ENCODE results near the gene EFTUD2. TPM values are rescaled to one million over a fixed set of nuclear protein-coding genes. Genes with fewer than 3 reads are reported as not detected.

The EFTUD2 gene
- total RNA-seq, 1 experiment from 2014 or later: 179 TPM

- Histone ChIP-seq H3K27ac (peak overlapping the region; percentile 14), H3K9me3 (replicated peaks) (no peaks in the 10 kb centered on the region), H3K27me3 (replicated peaks) (no peaks in the 10 kb centered on the region), H3K4me1 (replicated peaks) (peaks cover 63% of the 10 kb centered on the region), H3K36me3 (no peaks in the 10 kb centered on the region), H3K4me3 (no peak overlapping the region)
- DNase-seq (ENCODE audit: low read depth in 1 of 2, low spot score in 2 of 2): no peak
These were observed 3.0 kb upstream of the EFTUD2 start for GRCh38 chr17:44902135-44902760.

DNA sequence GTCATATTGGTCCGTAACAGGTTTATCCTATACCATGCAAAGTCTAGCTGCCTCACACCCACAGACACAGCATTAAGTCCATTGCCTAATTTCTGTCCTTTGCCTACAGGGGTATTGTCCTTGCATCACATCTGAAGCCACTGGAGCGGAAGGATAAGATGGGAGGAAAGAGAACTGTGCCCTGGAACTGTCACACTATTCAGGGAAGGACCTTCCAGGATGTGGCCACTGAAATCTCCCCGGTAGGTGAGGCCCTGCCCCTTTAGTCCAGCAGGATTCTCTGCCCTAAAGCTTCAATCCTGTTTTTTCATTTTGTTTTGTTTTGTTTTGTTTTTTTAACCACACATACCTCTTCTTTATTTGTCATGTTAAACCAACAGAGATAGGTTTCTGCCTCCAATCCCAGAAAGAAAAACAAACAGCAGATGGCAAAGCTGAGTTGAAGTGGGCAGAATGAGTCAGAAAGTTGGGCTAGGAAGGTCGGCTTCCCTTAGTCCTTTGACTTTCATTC lies 2.2 kb upstream of the EFTUD2 start:
- H3K4me1 ChIP-seq (replicated peaks): peaks cover 55% of the 10 kb centered on the region
- H3K36me3 ChIP-seq: peaks cover 4% of the 10 kb centered on the region; the same call in 1 of the 2 replicates
- no peaks in the 10 kb centered on the region for H3K27me3 ChIP-seq (replicated peaks)
- no peaks in the 10 kb centered on the region for H3K9me3 ChIP-seq (replicated peaks)
- peak overlapping the region; percentile 23 for H3K27ac ChIP-seq
- no peak overlapping the region for H3K4me3 ChIP-seq
- DNase-seq (ENCODE audit: low read depth in 1 of 2, low spot score in 2 of 2): peak; percentile 89 to 97

DNA sequence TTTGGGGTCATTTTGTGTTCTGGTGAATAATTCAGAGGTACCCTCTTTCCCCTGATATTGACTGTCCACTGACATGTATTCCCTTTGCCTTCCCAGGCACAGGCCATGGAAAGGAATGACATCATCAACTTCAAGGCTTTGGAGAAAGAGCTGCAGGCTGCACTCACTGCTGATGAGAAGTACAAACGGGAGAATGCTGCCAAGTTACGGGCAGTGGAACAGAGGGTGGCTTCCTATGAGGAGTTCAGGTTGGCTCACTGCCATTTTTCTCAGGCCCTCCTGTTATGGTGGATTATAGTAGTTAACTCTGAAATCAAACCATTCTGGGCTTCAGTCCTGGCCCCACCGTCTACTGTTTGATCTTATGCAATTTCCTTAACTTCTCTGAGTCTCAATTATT lies 1.6 kb upstream of the EFTUD2 start:
- peak overlapping the region; percentile 23 for H3K27ac ChIP-seq
- no peaks in the 10 kb centered on the region for H3K9me3 ChIP-seq (replicated peaks)
- no peak overlapping the region for H3K4me3 ChIP-seq
- H3K27me3 ChIP-seq (replicated peaks): no peaks in the 10 kb centered on the region
- H3K4me1 ChIP-seq (replicated peaks): peaks cover 49% of the 10 kb centered on the region
- peaks cover 9% of the 10 kb centered on the region for H3K36me3 ChIP-seq
- DNase-seq (ENCODE audit: low read depth in 1 of 2, low spot score in 2 of 2): peak; percentile 74 to 79

GRCh38 chr17:44898768-44899073 lies 524 bp downstream of the EFTUD2 start:
- H3K36me3 ChIP-seq: peaks cover 29% of the 10 kb centered on the region
- no peaks in the 10 kb centered on the region for H3K9me3 ChIP-seq (replicated peaks)
- peaks cover 36% of the 10 kb centered on the region for H3K4me1 ChIP-seq (replicated peaks)
- no peaks in the 10 kb centered on the region for H3K27me3 ChIP-seq (replicated peaks)
- H3K27ac ChIP-seq: peak overlapping the region; percentile 100
- H3K4me3 ChIP-seq: peak overlapping the region; percentile 58
- no peak for DNase-seq (ENCODE audit: low read depth in 1 of 2, low spot score in 2 of 2)

- H3K27ac ChIP-seq: no peak overlapping the region
- peaks cover 64% of the 10 kb centered on the region for H3K36me3 ChIP-seq
- no peak overlapping the region for H3K4me3 ChIP-seq
- H3K27me3 ChIP-seq (replicated peaks): no peaks in the 10 kb centered on the region
- H3K4me1 ChIP-seq (replicated peaks): peaks cover 7% of the 10 kb centered on the region
- H3K9me3 ChIP-seq (replicated peaks): no peaks in the 10 kb centered on the region
- no peak for DNase-seq (ENCODE audit: low read depth in 1 of 2, low spot score in 2 of 2)
These were observed 4.6 kb downstream of the EFTUD2 start for GRCh38 chr17:44894642-44895041.

DNA sequence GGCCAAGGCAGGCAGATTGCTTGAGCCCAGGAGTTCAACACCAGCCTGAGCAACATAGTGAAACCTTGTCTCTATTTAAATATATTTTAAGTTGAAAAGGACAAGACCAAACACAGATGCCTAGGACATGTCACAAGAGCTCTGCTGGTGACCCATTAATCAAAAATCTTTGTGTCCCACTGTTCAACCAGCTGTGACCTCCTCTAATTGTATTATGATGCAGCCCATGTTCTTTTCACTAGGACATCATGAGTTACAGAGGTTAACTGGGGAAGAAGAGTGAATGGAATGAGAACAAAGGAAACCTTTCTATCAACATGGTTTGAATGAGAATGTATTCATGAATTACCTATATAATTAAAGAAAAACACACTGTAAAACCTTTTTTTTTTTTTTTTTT lies 7.0 kb downstream of the EFTUD2 start:
- no peaks in the 10 kb centered on the region for H3K4me1 ChIP-seq (replicated peaks)
- H3K36me3 ChIP-seq: peaks cover 88% of the 10 kb centered on the region
- no peak overlapping the region for H3K4me3 ChIP-seq
- no peaks in the 10 kb centered on the region for H3K9me3 ChIP-seq (replicated peaks)
- H3K27ac ChIP-seq: no peak overlapping the region
- no peak for DNase-seq (ENCODE audit: low read depth in 1 of 2, low spot score in 2 of 2)
- no peaks in the 10 kb centered on the region for H3K27me3 ChIP-seq (replicated peaks)

DNA sequence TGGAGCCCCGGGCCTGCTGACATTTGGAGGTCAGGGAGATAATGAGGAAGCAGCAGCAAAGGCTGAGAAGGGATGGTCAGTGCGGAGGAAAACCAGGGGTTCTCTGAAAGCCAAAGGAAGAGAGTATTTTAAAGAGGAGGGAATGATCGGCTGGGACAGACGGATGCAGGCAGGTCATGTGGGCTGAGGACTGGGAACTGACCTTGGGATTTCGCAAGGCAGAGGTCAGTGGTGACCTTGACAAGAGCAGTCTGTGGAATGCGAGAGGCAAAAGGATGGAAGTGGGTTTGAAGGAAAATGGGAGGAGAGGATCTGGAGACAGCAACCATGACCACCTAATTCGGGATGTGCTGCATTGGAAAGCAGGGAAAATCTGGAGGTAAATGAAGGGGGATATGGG lies 10.2 kb downstream of the EFTUD2 start:
- peaks cover 94% of the 10 kb centered on the region for H3K36me3 ChIP-seq
- H3K4me3 ChIP-seq: no peak overlapping the region
- H3K9me3 ChIP-seq (replicated peaks): no peaks in the 10 kb centered on the region
- H3K27me3 ChIP-seq (replicated peaks): no peaks in the 10 kb centered on the region
- no peak for DNase-seq (ENCODE audit: low read depth in 1 of 2, low spot score in 2 of 2)
- no peaks in the 10 kb centered on the region for H3K4me1 ChIP-seq (replicated peaks)
- no peak overlapping the region for H3K27ac ChIP-seq

GRCh38 chr17:44887971-44888954 lies 11.0 kb downstream of the EFTUD2 start:
- no peaks in the 10 kb centered on the region for H3K27me3 ChIP-seq (replicated peaks)
- no peak for DNase-seq (ENCODE audit: low read depth in 1 of 2, low spot score in 2 of 2)
- H3K4me3 ChIP-seq: no peak overlapping the region
- H3K4me1 ChIP-seq (replicated peaks): no peaks in the 10 kb centered on the region
- peaks cover 94% of the 10 kb centered on the region for H3K36me3 ChIP-seq
- H3K27ac ChIP-seq: no peak overlapping the region
- H3K9me3 ChIP-seq (replicated peaks): no peaks in the 10 kb centered on the region

- H3K36me3 ChIP-seq: peaks cover 94% of the 10 kb centered on the region
- H3K4me3 ChIP-seq: no peak overlapping the region
- H3K9me3 ChIP-seq (replicated peaks): no peaks in the 10 kb centered on the region
- H3K27ac ChIP-seq: no peak overlapping the region
- H3K4me1 ChIP-seq (replicated peaks): no peaks in the 10 kb centered on the region
- H3K27me3 ChIP-seq (replicated peaks): no peaks in the 10 kb centered on the region
- DNase-seq (ENCODE audit: low read depth in 1 of 2, low spot score in 2 of 2): no peak
These were observed 12.2 kb downstream of the EFTUD2 start for GRCh38 chr17:44887016-44887415.

DNA sequence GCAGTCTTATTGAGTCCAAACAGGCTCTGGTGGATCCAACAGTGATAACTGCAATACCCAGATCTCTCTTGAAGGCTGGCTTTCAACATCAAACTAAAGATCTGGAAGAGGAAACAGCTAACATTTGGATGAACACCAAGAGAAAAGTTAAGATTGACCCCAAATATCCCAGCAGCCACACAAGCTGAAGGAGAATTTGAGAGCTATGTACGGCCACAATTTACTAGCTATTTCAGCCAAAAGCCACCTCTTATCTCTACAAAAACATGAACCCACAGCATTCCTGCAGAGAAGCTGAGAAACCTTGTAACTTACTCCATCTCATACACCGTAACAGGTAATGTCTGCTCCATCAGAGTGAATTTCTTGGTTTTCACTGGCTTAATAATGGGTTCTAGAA lies 14.3 kb downstream of the EFTUD2 start:
- Histone ChIP-seq H3K36me3 (peaks cover 99% of the 10 kb centered on the region), H3K27ac (no peak overlapping the region), H3K9me3 (replicated peaks) (no peaks in the 10 kb centered on the region), H3K27me3 (replicated peaks) (no peaks in the 10 kb centered on the region), H3K4me3 (no peak overlapping the region), H3K4me1 (replicated peaks) (no peaks in the 10 kb centered on the region)
- DNase-seq (ENCODE audit: low read depth in 1 of 2, low spot score in 2 of 2): no peak

DNA sequence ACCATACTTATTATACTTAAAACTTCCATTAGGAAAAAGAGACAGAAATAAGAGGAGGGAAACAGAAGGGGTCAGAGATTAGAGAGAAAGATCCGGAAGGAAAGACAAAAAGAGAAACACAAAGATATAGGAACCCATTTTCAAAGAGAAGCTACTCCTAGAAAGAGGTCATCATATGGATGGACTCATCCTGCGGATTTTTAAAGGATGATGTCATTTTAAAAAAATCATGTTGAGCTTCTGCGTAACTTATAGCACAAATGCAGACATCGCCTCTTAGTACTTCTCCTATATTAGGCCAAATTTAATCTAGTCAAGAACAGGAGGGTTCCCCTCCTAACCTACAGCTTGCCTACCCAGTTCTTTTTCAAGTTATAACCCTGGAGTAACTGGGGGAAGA lies 18.1 kb downstream of the EFTUD2 start:
- no peak for DNase-seq (ENCODE audit: low read depth in 1 of 2, low spot score in 2 of 2)
- Histone ChIP-seq H3K9me3 (replicated peaks) (no peaks in the 10 kb centered on the region), H3K36me3 (peaks cover 98% of the 10 kb centered on the region), H3K4me1 (replicated peaks) (no peaks in the 10 kb centered on the region), H3K27ac (no peak overlapping the region), H3K27me3 (replicated peaks) (no peaks in the 10 kb centered on the region), H3K4me3 (no peak overlapping the region)

DNA sequence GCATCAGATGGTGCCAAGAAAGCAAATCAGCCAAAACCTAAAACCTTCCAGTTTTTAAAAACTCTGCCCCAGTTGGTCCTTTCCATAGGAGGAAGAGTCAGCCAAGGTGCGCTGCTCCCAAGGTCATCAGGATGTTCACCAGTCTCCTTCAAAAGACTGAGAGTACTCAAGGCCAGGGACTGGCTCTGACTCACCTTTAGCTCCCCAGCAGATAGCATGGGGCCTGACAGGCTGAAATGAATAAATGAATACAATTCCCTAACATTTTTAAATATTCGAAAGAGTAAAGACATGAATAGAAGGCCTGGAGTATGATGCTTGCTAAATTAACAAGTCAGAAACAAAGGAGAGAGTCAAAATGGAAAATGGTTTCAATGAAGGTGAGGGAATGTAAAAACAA lies 19.2 kb downstream of the EFTUD2 start:
- Histone ChIP-seq H3K36me3 (peaks cover 95% of the 10 kb centered on the region), H3K4me1 (replicated peaks) (no peaks in the 10 kb centered on the region), H3K4me3 (no peak overlapping the region), H3K27me3 (replicated peaks) (no peaks in the 10 kb centered on the region), H3K9me3 (replicated peaks) (no peaks in the 10 kb centered on the region), H3K27ac (no peak overlapping the region)
- no peak for DNase-seq (ENCODE audit: low read depth in 1 of 2, low spot score in 2 of 2)

DNA sequence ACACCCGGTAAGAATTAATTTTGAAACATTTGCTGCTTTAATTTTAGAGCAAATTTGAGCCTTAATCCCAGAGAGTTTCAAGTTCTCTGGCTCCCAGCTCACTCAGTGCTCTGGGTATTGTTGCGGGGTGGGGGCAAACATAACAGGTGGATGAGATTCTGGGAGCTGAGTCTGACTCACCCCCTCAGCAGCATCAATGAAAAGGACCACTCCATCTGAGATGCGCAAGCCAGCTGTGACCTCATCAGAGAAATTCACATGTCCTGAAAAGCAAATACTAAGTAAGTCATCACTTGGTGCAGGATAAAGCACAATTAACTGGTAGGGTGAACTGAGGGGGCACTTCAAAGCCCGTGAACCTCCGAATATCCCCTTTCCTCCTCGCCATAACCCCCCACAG lies 19.9 kb downstream of the EFTUD2 start:
- Histone ChIP-seq H3K9me3 (replicated peaks) (no peaks in the 10 kb centered on the region), H3K4me1 (replicated peaks) (no peaks in the 10 kb centered on the region), H3K4me3 (no peak overlapping the region), H3K36me3 (peaks cover 94% of the 10 kb centered on the region), H3K27ac (no peak overlapping the region), H3K27me3 (replicated peaks) (no peaks in the 10 kb centered on the region)
- no peak for DNase-seq (ENCODE audit: low read depth in 1 of 2, low spot score in 2 of 2)

DNA sequence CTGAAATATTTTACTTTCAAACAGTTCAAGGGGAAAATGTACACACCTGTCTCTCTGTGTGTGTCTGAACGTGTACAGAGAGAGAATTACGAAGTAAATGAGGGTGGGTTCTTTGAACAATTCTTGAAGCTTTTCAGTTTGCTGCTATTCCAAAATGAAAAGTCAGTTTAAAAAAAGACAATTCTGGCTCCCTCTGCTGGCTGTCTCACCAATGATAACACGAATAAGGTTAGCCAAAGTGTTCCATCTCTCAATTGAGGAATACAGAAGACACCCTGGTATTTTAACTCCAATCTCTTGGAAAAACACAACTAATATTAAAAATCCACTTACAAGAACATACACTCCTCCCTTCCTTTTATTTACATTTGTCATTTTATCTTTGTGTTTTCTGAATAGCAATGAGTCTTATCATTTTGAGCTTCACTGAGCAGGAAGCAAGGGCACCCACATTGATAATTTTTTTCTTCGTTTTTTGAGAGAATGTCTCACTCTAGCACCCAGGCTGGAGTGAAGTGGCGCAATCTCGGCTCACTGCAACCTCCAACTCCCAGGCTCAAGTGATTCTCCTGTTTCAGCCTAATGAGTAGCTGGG lies 20.5 kb downstream of the EFTUD2 start:
- Histone ChIP-seq H3K27me3 (replicated peaks) (no peaks in the 10 kb centered on the region), H3K4me3 (no peak overlapping the region), H3K27ac (no peak overlapping the region), H3K4me1 (replicated peaks) (no peaks in the 10 kb centered on the region), H3K9me3 (replicated peaks) (no peaks in the 10 kb centered on the region), H3K36me3 (peaks cover 92% of the 10 kb centered on the region)
- DNase-seq (ENCODE audit: low read depth in 1 of 2, low spot score in 2 of 2): peak in 1 of 2 experiments; percentile 51

Data from SJSA1 (cell line).